Activated CD4-positive, alpha-beta T cell treated with anti-CD3 and anti-CD28 coated beads, Interleukin-2, amount 50 U/mL, for 16 hours (primary cell): ENCODE results near the gene MINDY4.

Experiments used
- DNase-seq: peaks from one replicate; pipeline ENCODE4 v3.0.0-alpha.2; 2020

The MINDY4 gene

GRCh38 chr7:30884881-30885280 is 113.7 kb downstream of the MINDY4 start:
- no peak for DNase-seq

- no peak for DNase-seq
Measured at GRCh38 chr7:30886608-30887011, 115.4 kb downstream of the MINDY4 start.

- no peak for DNase-seq
Measured at GRCh38 chr7:30887464-30887872, 116.3 kb downstream of the MINDY4 start.

GRCh38 chr7:30888747-30889146 is 117.5 kb downstream of the MINDY4 start:
- DNase-seq = no peak

GRCh38 chr7:30890226-30890625 is 119.0 kb downstream of the MINDY4 start:
- DNase-seq = no peak

- DNase-seq = no peak
Measured at GRCh38 chr7:30893357-30893756, 122.1 kb downstream of the MINDY4 start.

GRCh38 chr7:30894009-30894408 is 122.8 kb downstream of the MINDY4 start:
- no peak for DNase-seq

- DNase-seq = no peak
Measured at GRCh38 chr7:30894866-30895605, 123.8 kb downstream of the MINDY4 start.

GRCh38 chr7:30896036-30896435 is 124.8 kb downstream of the MINDY4 start:
- no peak for DNase-seq

GRCh38 chr7:30896783-30897637 is 125.8 kb downstream of the MINDY4 start:
- DNase-seq = no peak

GRCh38 chr7:30897770-30898169 is 126.6 kb downstream of the MINDY4 start:
- no peak for DNase-seq

- no peak for DNase-seq
Measured at GRCh38 chr7:30898411-30898810, 127.2 kb downstream of the MINDY4 start.

- no peak for DNase-seq
Measured at GRCh38 chr7:30899066-30899465, 127.8 kb downstream of the MINDY4 start.

GRCh38 chr7:30899630-30900029 is 128.4 kb downstream of the MINDY4 start:
- DNase-seq = no peak

- no peak for DNase-seq
Measured at GRCh38 chr7:30900053-30900452, 128.8 kb downstream of the MINDY4 start.

- no peak for DNase-seq
Measured at GRCh38 chr7:30900803-30901362, 129.7 kb downstream of the MINDY4 start.

GRCh38 chr7:30901856-30902255 is 130.6 kb downstream of the MINDY4 start:
- DNase-seq = no peak

- no peak for DNase-seq
Measured at GRCh38 chr7:30902466-30902865, 131.2 kb downstream of the MINDY4 start.

GRCh38 chr7:30903146-30903545 is 131.9 kb downstream of the MINDY4 start:
- no peak for DNase-seq

- no peak for DNase-seq
Measured at GRCh38 chr7:30904561-30904960, 133.3 kb downstream of the MINDY4 start.

GRCh38 chr7:30905078-30906012 is 134.1 kb downstream of the MINDY4 start:
- no peak for DNase-seq

- no peak for DNase-seq
Measured at GRCh38 chr7:30906014-30906413, 134.8 kb downstream of the MINDY4 start.
